ENCODE data around the gene WWP2. TPM values are rescaled to one million over a fixed set of nuclear protein-coding genes. Genes with fewer than 3 reads are reported as not detected.

WWP2 gene
- total RNA-seq, 1 experiment from 2014 or later, result 47.5 TPM

- H3K36me3 Mint-ChIP-seq (ENCODE audit: insufficient read depth, unreplicated experiment), result peaks cover 27% of the 10 kb centered on the region
- no peaks in the 10 kb centered on the region for H3K27me3 Mint-ChIP-seq (ENCODE audit: unreplicated experiment)
- intact Hi-C loops (cut with micrococcal nuclease; ENCODE audit: unreplicated experiment), result no loop called here
- CTCF ChIA-PET, result interaction anchor here (1.1 to 1.4 kb wide), 3 partner anchors 9 to 167 kb away, joined by 3 to 7 read pairs (median 3); partner anchors contain the start of gene NOB1
- BruUV-seq (replicated peaks), result TSS peak; percentile 59
- peak overlapping the region; percentile 99 for H3K4me3 Mint-ChIP-seq (ENCODE audit: low read depth, unreplicated experiment)
- peaks cover 16% of the 10 kb centered on the region for H3K4me1 Mint-ChIP-seq (ENCODE audit: low read depth, unreplicated experiment)
- no peaks in the 10 kb centered on the region for H3K9me3 Mint-ChIP-seq (ENCODE audit: low read depth, unreplicated experiment)
- no peak for DNase-seq
- TF ChIP-seq, protein P1, sequence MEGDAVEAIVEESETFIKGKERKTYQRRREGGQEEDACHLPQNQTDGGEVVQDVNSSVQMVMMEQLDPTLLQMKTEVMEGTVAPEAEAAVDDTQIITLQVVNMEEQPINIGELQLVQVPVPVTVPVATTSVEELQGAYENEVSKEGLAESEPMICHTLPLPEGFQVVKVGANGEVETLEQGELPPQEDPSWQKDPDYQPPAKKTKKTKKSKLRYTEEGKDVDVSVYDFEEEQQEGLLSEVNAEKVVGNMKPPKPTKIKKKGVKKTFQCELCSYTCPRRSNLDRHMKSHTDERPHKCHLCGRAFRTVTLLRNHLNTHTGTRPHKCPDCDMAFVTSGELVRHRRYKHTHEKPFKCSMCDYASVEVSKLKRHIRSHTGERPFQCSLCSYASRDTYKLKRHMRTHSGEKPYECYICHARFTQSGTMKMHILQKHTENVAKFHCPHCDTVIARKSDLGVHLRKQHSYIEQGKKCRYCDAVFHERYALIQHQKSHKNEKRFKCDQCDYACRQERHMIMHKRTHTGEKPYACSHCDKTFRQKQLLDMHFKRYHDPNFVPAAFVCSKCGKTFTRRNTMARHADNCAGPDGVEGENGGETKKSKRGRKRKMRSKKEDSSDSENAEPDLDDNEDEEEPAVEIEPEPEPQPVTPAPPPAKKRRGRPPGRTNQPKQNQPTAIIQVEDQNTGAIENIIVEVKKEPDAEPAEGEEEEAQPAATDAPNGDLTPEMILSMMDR (IDR thresholded peaks at IDR 0.05; ENCODE audit: unreplicated experiment), result no peak
- H3K27ac Mint-ChIP-seq (ENCODE audit: unreplicated experiment), result peak overlapping the region; percentile 97
Measured at GRCh38 chr16:69762814-69763598, 874 bp downstream of the WWP2 start.

DNA sequence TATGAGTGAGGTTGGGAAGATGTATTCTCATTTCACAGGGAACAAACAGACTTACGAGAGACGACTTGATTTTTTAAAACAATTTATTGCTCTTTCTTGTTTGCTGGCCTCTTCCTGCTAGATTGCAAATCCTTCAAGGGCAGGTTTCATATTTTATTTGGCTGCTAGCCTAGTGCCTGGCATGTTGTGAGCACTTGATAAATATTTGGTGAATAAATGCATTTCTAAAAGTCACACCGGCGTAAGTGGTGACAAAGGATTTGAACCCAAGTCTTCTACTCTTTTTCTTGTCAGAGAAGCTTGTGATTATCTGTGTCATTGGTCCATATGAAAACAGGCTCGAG, 1.4 kb downstream of the WWP2 start:
- peaks cover 16% of the 10 kb centered on the region for H3K4me1 Mint-ChIP-seq (ENCODE audit: low read depth, unreplicated experiment)
- BruUV-seq (replicated peaks), result no TSS peak
- intact Hi-C loops (cut with micrococcal nuclease; ENCODE audit: unreplicated experiment), result no loop called here
- H3K27me3 Mint-ChIP-seq (ENCODE audit: unreplicated experiment), result no peaks in the 10 kb centered on the region
- no peak overlapping the region for H3K27ac Mint-ChIP-seq (ENCODE audit: unreplicated experiment)
- no peak for DNase-seq
- no peaks in the 10 kb centered on the region for H3K9me3 Mint-ChIP-seq (ENCODE audit: low read depth, unreplicated experiment)
- H3K4me3 Mint-ChIP-seq (ENCODE audit: low read depth, unreplicated experiment), result peak overlapping the region; percentile 99
- TF ChIP-seq, protein P1 (IDR thresholded peaks at IDR 0.05; ENCODE audit: unreplicated experiment), result no peak
- CTCF ChIA-PET, result interaction anchor here (1.1 to 1.4 kb wide), 2 partner anchors 9 to 166 kb away, joined by 3 to 7 read pairs; partner anchors contain the start of gene NOB1
- H3K36me3 Mint-ChIP-seq (ENCODE audit: insufficient read depth, unreplicated experiment), result peaks cover 27% of the 10 kb centered on the region

GRCh38 chr16:69767459-69768229, 5.5 kb downstream of the WWP2 start:
- no peak overlapping the region for H3K4me3 Mint-ChIP-seq (ENCODE audit: low read depth, unreplicated experiment)
- TF ChIP-seq, protein P1 (IDR thresholded peaks at IDR 0.05; ENCODE audit: unreplicated experiment), result no peak
- intact Hi-C loops (cut with micrococcal nuclease; ENCODE audit: unreplicated experiment), result no loop called here
- CTCF ChIA-PET, result no interaction called here
- H3K4me1 Mint-ChIP-seq (ENCODE audit: low read depth, unreplicated experiment), result peaks cover 12% of the 10 kb centered on the region
- H3K36me3 Mint-ChIP-seq (ENCODE audit: insufficient read depth, unreplicated experiment), result peaks cover 17% of the 10 kb centered on the region
- no TSS peak for BruUV-seq (replicated peaks)
- no peak overlapping the region for H3K27ac Mint-ChIP-seq (ENCODE audit: unreplicated experiment)
- H3K9me3 Mint-ChIP-seq (ENCODE audit: low read depth, unreplicated experiment), result no peaks in the 10 kb centered on the region
- no peaks in the 10 kb centered on the region for H3K27me3 Mint-ChIP-seq (ENCODE audit: unreplicated experiment)
- DNase-seq, result no peak

DNA sequence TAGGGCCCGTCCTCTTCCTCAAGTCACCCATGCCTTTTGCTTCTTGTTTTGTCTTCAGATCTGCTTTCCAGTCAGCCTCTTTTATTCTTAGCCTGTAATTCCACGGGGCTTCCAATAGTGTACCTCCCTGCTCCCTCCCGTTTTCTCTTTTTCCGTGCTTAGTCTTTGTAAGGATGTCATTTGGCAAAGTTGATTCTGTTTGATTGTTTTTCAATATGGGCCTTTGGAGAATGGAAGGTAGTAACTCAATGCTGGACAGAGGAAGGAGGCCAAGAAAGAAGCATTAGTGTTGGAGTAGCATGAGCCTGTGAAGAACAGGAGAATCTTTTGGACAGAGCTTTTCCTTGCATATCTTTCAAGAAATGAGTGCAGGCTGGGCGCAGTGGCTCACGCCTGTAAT, 6.5 kb downstream of the WWP2 start:
- no peak overlapping the region for H3K27ac Mint-ChIP-seq (ENCODE audit: unreplicated experiment)
- no peaks in the 10 kb centered on the region for H3K9me3 Mint-ChIP-seq (ENCODE audit: low read depth, unreplicated experiment)
- H3K4me3 Mint-ChIP-seq (ENCODE audit: low read depth, unreplicated experiment), result no peak overlapping the region

More for the DNA sequence above, 6.5 kb downstream of the WWP2 start:
- DNase-seq, result no peak
- BruUV-seq (replicated peaks), result no TSS peak
- intact Hi-C loops (cut with micrococcal nuclease; ENCODE audit: unreplicated experiment), result no loop called here
- TF ChIP-seq, protein P1 (IDR thresholded peaks at IDR 0.05; ENCODE audit: unreplicated experiment), result no peak
- H3K36me3 Mint-ChIP-seq (ENCODE audit: insufficient read depth, unreplicated experiment), result peaks cover 7% of the 10 kb centered on the region
- no peaks in the 10 kb centered on the region for H3K27me3 Mint-ChIP-seq (ENCODE audit: unreplicated experiment)
- peaks cover 12% of the 10 kb centered on the region for H3K4me1 Mint-ChIP-seq (ENCODE audit: low read depth, unreplicated experiment)
- CTCF ChIA-PET, result no interaction called here

Data from Calu3 (cell line).